GM19193 (cell line): ENCODE results near the gene LUC7L2.

Experiments used
- POLR2A ChIP-seq: IDR thresholded peaks from 4 replicates; pipeline ENCODE4 v1.6.1; 2011; ENCODE audit not compliant: insufficient read depth, insufficient read length; ENCODE audit errors: extremely low read depth

The LUC7L2 gene

GRCh38 chr7:139370301-139370942, 10.7 kb downstream of the LUC7L2 start:
- TF ChIP-seq POLR2A, result no peak

GRCh38 chr7:139370943-139371313, 11.2 kb downstream of the LUC7L2 start:
- no peak for TF ChIP-seq POLR2A

DNA sequence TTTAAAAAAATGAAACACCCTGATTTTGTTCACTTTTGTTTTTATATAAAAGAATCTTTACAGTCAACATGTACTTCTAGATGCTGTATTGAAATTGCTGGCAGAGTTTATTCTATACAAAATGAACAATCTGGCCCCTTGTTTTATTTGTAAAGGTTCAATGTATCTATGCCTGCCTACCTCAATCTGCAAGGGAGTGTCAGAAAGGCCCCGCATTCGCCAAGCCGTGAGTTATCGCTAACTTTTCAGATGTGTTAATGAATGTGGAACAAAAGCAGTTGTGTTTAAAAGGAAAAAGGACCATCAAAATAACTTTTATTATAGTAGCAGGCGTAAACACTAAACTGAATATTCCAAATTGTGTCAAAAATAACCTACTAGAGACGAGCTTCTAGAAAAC, 14.6 kb downstream of the LUC7L2 start:
- no peak for TF ChIP-seq POLR2A

DNA sequence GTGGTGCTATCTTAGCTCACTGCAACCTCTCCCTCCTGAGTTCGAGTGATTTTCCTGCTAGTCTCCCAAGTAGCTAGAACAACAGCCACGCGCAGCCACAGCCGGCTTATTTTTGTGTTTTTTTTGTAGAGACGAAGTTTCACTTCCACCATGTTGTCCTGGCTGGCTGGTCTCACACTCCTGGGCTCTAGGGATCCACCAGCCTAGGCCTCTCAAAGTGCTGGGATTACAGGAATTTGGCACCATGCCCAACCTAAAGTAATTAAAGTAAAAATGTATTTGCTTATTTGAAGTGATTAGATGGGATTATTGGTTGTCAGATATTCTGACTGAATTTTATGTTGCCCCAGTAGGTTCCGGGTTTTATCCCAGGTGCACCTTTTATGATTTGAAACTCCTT, 22.7 kb downstream of the LUC7L2 start:
- TF ChIP-seq POLR2A, result no peak

DNA sequence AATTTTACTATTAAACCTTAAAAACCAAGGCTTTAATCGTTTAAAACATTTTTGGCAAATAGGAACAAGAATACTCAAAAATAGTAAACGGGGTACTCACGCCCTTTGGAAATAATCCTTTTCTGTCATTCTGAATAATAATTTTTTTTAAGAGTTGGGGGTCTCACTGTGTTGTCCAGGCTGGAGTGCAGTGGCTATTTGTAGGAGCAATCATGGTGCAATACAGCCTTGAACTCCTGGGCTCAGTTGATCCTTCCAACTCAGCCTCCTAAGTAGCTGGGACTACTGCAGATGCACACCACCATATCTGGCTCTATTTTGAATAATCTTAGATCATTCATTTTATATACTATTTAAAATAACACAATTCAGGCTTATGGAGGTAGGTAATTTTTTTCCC, 24.9 kb downstream of the LUC7L2 start:
- no peak for TF ChIP-seq POLR2A

- no peak for TF ChIP-seq POLR2A
These were observed 27.9 kb downstream of the LUC7L2 start for GRCh38 chr7:139387594-139387993.

GRCh38 chr7:139389091-139389490, 29.4 kb downstream of the LUC7L2 start:
- TF ChIP-seq POLR2A, result no peak

- TF ChIP-seq POLR2A, result no peak
These were observed 30.1 kb downstream of the LUC7L2 start for GRCh38 chr7:139389774-139390173.

- no peak for TF ChIP-seq POLR2A
These were observed 34.0 kb downstream of the LUC7L2 start for GRCh38 chr7:139393621-139394211.

DNA sequence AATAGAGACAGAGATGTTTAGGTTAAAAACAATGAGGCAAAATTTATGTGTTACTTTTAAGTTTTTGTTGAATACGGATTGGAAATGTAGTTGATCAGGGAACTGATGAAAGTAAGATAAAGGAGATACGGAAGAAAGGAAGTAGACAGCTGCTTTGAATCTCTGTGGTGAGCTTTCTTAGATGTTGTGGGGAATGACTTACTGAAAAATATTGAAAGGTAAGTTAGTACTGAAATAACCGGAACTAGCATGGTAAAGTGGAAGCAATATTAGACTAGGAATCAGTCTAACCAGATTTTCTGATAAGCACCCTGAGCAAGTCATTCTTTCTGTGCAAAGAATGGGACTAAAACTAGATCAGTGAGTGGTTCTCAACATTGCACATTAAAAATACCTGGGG, 34.8 kb downstream of the LUC7L2 start:
- no peak for TF ChIP-seq POLR2A

- no peak for TF ChIP-seq POLR2A
These were observed 36.7 kb downstream of the LUC7L2 start for GRCh38 chr7:139396323-139396951.

- no peak for TF ChIP-seq POLR2A
These were observed 37.5 kb downstream of the LUC7L2 start for GRCh38 chr7:139397192-139397591.

DNA sequence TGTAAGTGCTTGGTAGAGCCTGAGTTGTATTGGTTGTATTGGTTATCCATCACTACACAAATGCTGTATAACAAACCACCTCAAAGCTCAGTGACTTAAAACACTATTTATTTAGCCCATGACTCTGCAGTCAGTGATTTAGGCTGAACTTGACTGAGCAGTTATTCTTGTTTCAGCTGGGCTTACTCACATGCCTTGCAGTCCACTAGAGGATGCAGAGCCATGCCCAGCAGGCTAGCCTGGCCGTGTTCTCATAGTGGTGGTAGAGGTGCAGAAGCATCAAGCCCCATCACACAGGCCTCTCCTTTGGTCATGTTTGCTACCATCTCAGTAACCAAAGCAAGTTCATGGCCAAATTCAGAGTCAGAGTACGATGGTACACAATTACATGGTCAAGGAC, 43.9 kb downstream of the LUC7L2 start:
- no peak for TF ChIP-seq POLR2A

GRCh38 chr7:139407555-139407954, 47.9 kb downstream of the LUC7L2 start:
- no peak for TF ChIP-seq POLR2A

- TF ChIP-seq POLR2A, result no peak
These were observed 56.7 kb downstream of the LUC7L2 start for GRCh38 chr7:139416405-139416804.

GRCh38 chr7:139417478-139417877, 57.8 kb downstream of the LUC7L2 start:
- no peak for TF ChIP-seq POLR2A
